GM12892 (cell line): ENCODE results near the gene PDS5A.
"Not testable (repeated sequence)": the region's sequence is repeated elsewhere in the genome, so short reads cannot be mapped to it uniquely, and the experiment has no call there.

ENCODE experiments used
- DNase-seq: peaks from one replicate; pipeline ENCODE4 v3.0.0; 2011; ENCODE audit not compliant: insufficient read length
- FAIRE-seq: peaks from 2 replicates; lab custom pipeline; 2011; peaks lifted over from hg19 to GRCh38; lab: Jason Lieb, UNC
- POLR2A ChIP-seq: IDR thresholded peaks from 2 replicates; pipeline ENCODE4 v1.6.1; 2011; ENCODE audit warnings: low read depth, low read length, control low read depth
- POLR2AphosphoS5 ChIP-seq: IDR thresholded peaks from 2 replicates; pipeline ENCODE4 v1.6.1; 2011; ENCODE audit warnings: low read depth, low read length, control low read depth
- TAF1 ChIP-seq: IDR thresholded peaks from 2 replicates; pipeline ENCODE4 v1.6.1; 2011; ENCODE audit warnings: low read depth, mild to moderate bottlenecking, control low read depth, low read length, borderline replicate concordance

PDS5A gene

GRCh38 chr4:39947417-39947816, 30.3 kb downstream of the PDS5A start:
- no peak for FAIRE-seq
- DNase-seq, result no peak
- TF ChIP-seq POLR2A (no peak), POLR2AphosphoS5 (no peak), TAF1 (no peak)

GRCh38 chr4:39944245-39944644, 33.5 kb downstream of the PDS5A start:
- DNase-seq, FAIRE-seq: not testable (repeated sequence)

- FAIRE-seq (peak; percentile 74), DNase-seq (no peak)
- TF ChIP-seq POLR2AphosphoS5 (no peak), TAF1 (no peak), POLR2A (no peak)
These were observed 35.2 kb downstream of the PDS5A start for GRCh38 chr4:39942507-39942906.

- FAIRE-seq, result no peak
- no peak for DNase-seq
- TF ChIP-seq TAF1 (no peak), POLR2AphosphoS5 (no peak), POLR2A (no peak)
These were observed 36.0 kb downstream of the PDS5A start for GRCh38 chr4:39941682-39942217.

GRCh38 chr4:39937683-39938268, 39.9 kb downstream of the PDS5A start:
- FAIRE-seq (no peak), DNase-seq (no peak)
- TF ChIP-seq POLR2AphosphoS5, result no peak
- no peak for TF ChIP-seq TAF1

GRCh38 chr4:39936565-39937418, 40.9 kb downstream of the PDS5A start:
- no peak for TF ChIP-seq POLR2AphosphoS5
- TF ChIP-seq POLR2A, result no peak
- no peak for TF ChIP-seq TAF1
- DNase-seq (no peak), FAIRE-seq (no peak)

GRCh38 chr4:39933671-39934590, 43.8 kb downstream of the PDS5A start:
- DNase-seq, result no peak
- no peak for FAIRE-seq
- TF ChIP-seq TAF1, result no peak
- no peak for TF ChIP-seq POLR2AphosphoS5
- no peak for TF ChIP-seq POLR2A

- FAIRE-seq, result no peak
These were observed 44.8 kb downstream of the PDS5A start for GRCh38 chr4:39932776-39933402.

GRCh38 chr4:39931441-39931901, 46.2 kb downstream of the PDS5A start:
- no peak for FAIRE-seq
- no peak for DNase-seq
- TF ChIP-seq POLR2AphosphoS5, result no peak
- no peak for TF ChIP-seq POLR2A
- TF ChIP-seq TAF1, result no peak

More at GRCh38 chr4:39932776-39933402, 44.8 kb downstream of the PDS5A start:
- TF ChIP-seq POLR2A, result no peak
- no peak for TF ChIP-seq TAF1
- no peak for TF ChIP-seq POLR2AphosphoS5
- no peak for DNase-seq

- FAIRE-seq, result no peak
- TF ChIP-seq POLR2AphosphoS5, result no peak
- no peak for TF ChIP-seq POLR2A
- no peak for TF ChIP-seq TAF1
- no peak for DNase-seq
These were observed 49.2 kb downstream of the PDS5A start for GRCh38 chr4:39928538-39928937.

GRCh38 chr4:39924014-39924413, 53.7 kb downstream of the PDS5A start:
- no peak for TF ChIP-seq POLR2A
- TF ChIP-seq POLR2AphosphoS5, result no peak
- no peak for TF ChIP-seq TAF1
- FAIRE-seq, result peak; percentile 24
- DNase-seq, result no peak
